ENCODE results near the gene CCDC178.

DNA sequence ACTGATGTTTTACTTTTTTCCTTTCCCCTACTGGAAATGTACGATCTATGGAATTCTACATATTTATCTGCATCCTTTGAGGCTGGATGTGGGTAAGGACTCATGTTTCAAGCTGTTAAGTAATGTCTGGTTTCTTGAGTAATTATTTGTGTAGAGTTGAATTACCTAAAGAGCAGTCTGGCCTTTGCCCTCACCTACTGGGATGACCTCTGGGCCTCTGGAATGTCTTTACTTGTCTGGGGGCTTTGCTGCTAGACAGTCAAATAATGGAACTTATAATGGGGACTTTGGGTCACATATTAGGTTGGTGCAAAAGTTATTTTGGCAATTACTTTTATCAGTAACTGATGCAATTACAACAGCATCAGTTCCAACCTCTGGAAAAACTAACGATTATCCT, 244.7 kb downstream of the CCDC178 start:
- TF ChIP-seq, protein P1, sequence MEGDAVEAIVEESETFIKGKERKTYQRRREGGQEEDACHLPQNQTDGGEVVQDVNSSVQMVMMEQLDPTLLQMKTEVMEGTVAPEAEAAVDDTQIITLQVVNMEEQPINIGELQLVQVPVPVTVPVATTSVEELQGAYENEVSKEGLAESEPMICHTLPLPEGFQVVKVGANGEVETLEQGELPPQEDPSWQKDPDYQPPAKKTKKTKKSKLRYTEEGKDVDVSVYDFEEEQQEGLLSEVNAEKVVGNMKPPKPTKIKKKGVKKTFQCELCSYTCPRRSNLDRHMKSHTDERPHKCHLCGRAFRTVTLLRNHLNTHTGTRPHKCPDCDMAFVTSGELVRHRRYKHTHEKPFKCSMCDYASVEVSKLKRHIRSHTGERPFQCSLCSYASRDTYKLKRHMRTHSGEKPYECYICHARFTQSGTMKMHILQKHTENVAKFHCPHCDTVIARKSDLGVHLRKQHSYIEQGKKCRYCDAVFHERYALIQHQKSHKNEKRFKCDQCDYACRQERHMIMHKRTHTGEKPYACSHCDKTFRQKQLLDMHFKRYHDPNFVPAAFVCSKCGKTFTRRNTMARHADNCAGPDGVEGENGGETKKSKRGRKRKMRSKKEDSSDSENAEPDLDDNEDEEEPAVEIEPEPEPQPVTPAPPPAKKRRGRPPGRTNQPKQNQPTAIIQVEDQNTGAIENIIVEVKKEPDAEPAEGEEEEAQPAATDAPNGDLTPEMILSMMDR (IDR thresholded peaks at IDR 0.05), result no peak
- TF ChIP-seq POLR2A (IDR thresholded peaks at IDR 0.05), result no peak
